Thyroid gland (tissue), 4 donors: ENCODE measurements around the gene KLHL1. TPM values are rescaled to one million over a fixed set of nuclear protein-coding genes. Genes with fewer than 3 reads are reported as not detected.

Experiments used
- DNase-seq, 2 donors: peaks; one replicate each; pipeline ENCODE4 v3.0.0-alpha.2; 2019
- H3K27ac ChIP-seq, 3 donors: fragments of 200-600 bp; sonication (generic); 1 replicate in 2 of 3; 2 replicates in 1 of 3; pipeline ENCODE4 v1.5.1; 2016 to 2019; ENCODE audit warnings: mild to moderate bottlenecking in 1 of 3, moderate library complexity in 1 of 3
- H3K27me3 ChIP-seq: fragments of 200-600 bp; sonication (generic); one replicate; pipeline ENCODE4 v1.5.1; 2019
- H3K36me3 ChIP-seq, 2 donors: fragments of 200-600 bp; sonication (generic); one replicate each; pipeline ENCODE4 v1.5.1; 2016 to 2019
- H3K4me1 ChIP-seq, 2 donors: fragments of 200-600 bp; sonication (generic); one replicate each; pipeline ENCODE4 v1.5.1; 2017 to 2019
- H3K4me3 ChIP-seq, 3 donors: fragments of 200-600 bp; sonication (generic); replicated peaks in 1 of 3; 1 replicate in 2 of 3; 2 replicates in 1 of 3; pipeline ENCODE4 v1.5.1; 2016; ENCODE audit warnings: mild to moderate bottlenecking in 1 of 3
- H3K9me3 ChIP-seq: fragments of 200-600 bp; sonication (generic); one replicate; pipeline ENCODE4 v1.5.1; 2017
- POLR2A ChIP-seq, 2 donors: fragments of 450-650 bp; IDR thresholded peaks; one replicate each; pipeline ENCODE4 v1.6.1; 2017; ENCODE audit warnings: antibody characterized with exemption in 2 of 2, mild to moderate bottlenecking in 2 of 2, moderate library complexity in 1 of 2
- WGBS, 2 donors: methylation state at CpG; one replicate each; pipeline ENCODE4 v1.1.5; 2017; 5-methylcytosine and 5-hydroxymethylcytosine counted together
- intact Hi-C: fragments of 100-400 bp; cut with DNase I; formaldehyde crosslinking; loops from one replicate; pipeline ENCODE4 v1.15.1; 2023
- total RNA-seq, 4 donors: library from RNA; depleted of rRNA; stranded (reverse); fragments of >200 nt; gene quantifications; one replicate each; pipeline ENCODE4 v1.2.3, GENCODE V29; 2016
- TF ChIP-seq, protein P1 (sequence below), 6 experiments: fragments of 200-600 bp in 3 of 6; fragments of 450-650 bp in 3 of 6; sonication (generic) in 3 of 6; IDR thresholded peaks; one replicate each; pipeline ENCODE4 v1.5.1; 2016 to 2019; ENCODE audit warnings: antibody characterized with exemption in 6 of 6, mild to moderate bottlenecking in 2 of 6, inconsistent platforms in 1 of 6, moderate library complexity in 1 of 6

Gene KLHL1
- total RNA-seq, 4 donors from 2014 or later = not detected

DNA sequence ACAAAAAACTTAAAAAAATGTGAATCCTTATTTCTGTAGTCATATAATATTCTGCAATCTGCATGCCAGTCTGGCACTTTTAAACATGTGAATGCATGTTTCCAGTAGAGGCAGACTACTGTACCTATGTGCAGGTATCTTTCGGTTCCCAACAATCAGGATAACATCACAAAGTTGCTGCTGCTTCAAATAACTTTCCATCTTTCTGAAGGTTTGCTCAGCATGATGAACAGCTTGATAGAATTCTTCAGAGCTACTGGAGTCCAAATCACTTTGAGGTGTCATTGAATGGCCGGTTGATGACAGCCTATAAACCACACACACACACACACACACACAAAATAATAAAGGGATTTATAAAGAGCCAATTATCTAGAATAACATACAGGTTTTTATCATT, 132.8 kb downstream of the KLHL1 start:
- intact Hi-C loops = no loop called here
- no peak for TF ChIP-seq POLR2A (IDR thresholded peaks at IDR 0.05)
- TF ChIP-seq, protein P1, sequence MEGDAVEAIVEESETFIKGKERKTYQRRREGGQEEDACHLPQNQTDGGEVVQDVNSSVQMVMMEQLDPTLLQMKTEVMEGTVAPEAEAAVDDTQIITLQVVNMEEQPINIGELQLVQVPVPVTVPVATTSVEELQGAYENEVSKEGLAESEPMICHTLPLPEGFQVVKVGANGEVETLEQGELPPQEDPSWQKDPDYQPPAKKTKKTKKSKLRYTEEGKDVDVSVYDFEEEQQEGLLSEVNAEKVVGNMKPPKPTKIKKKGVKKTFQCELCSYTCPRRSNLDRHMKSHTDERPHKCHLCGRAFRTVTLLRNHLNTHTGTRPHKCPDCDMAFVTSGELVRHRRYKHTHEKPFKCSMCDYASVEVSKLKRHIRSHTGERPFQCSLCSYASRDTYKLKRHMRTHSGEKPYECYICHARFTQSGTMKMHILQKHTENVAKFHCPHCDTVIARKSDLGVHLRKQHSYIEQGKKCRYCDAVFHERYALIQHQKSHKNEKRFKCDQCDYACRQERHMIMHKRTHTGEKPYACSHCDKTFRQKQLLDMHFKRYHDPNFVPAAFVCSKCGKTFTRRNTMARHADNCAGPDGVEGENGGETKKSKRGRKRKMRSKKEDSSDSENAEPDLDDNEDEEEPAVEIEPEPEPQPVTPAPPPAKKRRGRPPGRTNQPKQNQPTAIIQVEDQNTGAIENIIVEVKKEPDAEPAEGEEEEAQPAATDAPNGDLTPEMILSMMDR (IDR thresholded peaks at IDR 0.05) = no peak

DNA sequence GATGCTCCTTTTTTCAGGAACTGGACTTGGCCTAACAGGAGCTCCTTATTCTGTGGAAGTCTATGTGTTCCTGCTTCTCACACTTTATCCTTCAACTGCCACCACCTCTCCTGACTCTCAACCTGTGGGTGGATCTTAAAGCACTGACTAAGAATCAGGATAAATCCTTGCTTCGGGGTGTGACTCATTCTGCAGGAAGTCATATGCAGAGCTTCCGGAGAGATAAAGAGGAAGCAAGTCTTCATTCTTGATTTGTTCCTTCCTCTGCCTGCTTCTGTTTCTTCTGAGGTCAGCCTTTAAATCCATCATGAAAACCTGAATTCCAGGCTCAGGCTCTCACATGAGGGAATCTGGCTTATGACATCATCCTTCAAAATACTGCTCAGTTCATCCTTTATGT, 137.7 kb downstream of the KLHL1 start:
- Histone ChIP-seq H3K27ac (no peak overlapping the region), H3K4me3 (no peak overlapping the region), H3K36me3 (no peaks in the 10 kb centered on the region), H3K4me1 (no peaks in the 10 kb centered on the region), H3K27me3 (no peaks in the 10 kb centered on the region), H3K9me3 (no peaks in the 10 kb centered on the region)
- WGBS, 2 donors = 60 to 75% methylated on average over 2 of the region's 2 CpGs
- TF ChIP-seq POLR2A (IDR thresholded peaks at IDR 0.05) = no peak
- TF ChIP-seq, protein P1 (IDR thresholded peaks at IDR 0.05) = no peak
- intact Hi-C loops = no loop called here
- no peak for DNase-seq

More for the DNA sequence above, 132.8 kb downstream of the KLHL1 start:
- no peaks in the 10 kb centered on the region for H3K9me3 ChIP-seq
- no peaks in the 10 kb centered on the region for H3K36me3 ChIP-seq
- no peak overlapping the region for H3K4me3 ChIP-seq
- no peak overlapping the region for H3K27ac ChIP-seq
- no peaks in the 10 kb centered on the region for H3K4me1 ChIP-seq
- 89 to 94% methylated on average over 2 of the region's 2 CpGs for WGBS, 2 donors
- no peaks in the 10 kb centered on the region for H3K27me3 ChIP-seq
- no peak for DNase-seq

DNA sequence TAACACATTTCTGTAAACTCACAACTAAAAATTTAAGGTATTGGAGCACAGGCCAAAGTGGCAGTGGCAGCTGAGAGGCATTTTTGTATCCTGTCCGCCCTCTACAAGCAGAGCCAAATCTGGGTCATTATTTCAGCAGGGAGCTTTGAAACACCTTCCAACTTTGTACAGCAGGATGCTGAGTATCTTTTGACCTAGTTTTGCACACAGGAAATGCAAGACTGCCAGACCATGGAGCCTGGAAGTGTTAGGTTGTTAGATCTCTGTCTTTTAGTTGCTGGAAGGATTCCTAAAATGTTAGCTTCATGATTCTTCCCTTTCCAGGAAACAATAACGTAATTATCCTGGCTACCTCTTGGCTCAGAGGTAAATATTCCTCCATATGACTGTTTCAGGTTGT, 149.2 kb downstream of the KLHL1 start:
- TF ChIP-seq POLR2A (IDR thresholded peaks at IDR 0.05) = no peak
- WGBS, 2 donors = 21 to 23% methylated on average over 2 of the region's 2 CpGs
- Histone ChIP-seq H3K27me3 (no peaks in the 10 kb centered on the region), H3K27ac (no peak overlapping the region), H3K36me3 (no peaks in the 10 kb centered on the region), H3K4me1 (peaks cover 0 to 3% of the 10 kb centered on the region in 2 donors), H3K4me3 (no peak overlapping the region), H3K9me3 (no peaks in the 10 kb centered on the region)
- intact Hi-C loops = no loop called here
- DNase-seq = peak; percentile 25 to 30

DNA sequence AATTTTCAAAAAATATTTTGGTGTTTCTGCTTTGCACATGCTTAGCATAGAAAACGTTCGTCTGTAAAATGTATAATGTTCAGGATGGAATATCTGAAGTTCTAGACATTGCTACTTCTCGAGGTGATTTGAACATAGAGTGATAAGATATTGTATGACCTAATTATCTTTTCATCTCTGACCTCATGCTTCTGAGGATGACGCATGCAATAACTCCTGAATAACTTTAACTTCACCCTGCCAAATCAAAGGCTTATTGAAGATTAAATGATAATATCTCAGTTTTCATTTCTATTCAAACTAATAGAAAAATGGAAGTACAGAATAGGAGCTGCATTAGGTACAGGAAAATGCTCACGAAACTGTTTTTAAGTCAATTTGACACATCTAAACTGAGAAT, 151.4 kb downstream of the KLHL1 start:
- Histone ChIP-seq H3K27ac (no peak overlapping the region), H3K9me3 (no peaks in the 10 kb centered on the region), H3K36me3 (no peaks in the 10 kb centered on the region), H3K4me3 (no peak overlapping the region), H3K4me1 (peaks cover 0 to 3% of the 10 kb centered on the region in 2 donors), H3K27me3 (no peaks in the 10 kb centered on the region)
- no peak for DNase-seq
- intact Hi-C loops = no loop called here
- no peak for TF ChIP-seq POLR2A (IDR thresholded peaks at IDR 0.05)
- WGBS, 2 donors = 89 to 91% methylated on average over 5 of the region's 5 CpGs

DNA sequence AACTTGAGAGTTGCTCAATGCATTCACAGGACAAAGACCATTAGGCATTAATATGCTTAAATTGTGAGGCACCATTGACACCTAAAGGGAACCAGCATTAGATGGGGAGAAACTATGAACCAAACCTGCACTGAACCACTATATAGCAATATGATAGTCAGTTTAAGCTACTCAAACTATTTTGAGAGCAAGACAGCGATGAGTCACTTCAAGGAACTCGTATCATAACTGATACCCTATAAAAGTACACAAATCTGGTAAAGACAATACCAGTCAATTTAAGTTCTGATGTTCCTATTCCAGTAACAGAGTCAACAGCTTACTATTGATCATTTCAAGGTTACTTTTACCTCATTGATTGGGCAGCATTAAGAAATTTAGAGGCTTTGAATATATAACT, 151.9 kb downstream of the KLHL1 start:
- H3K27me3 ChIP-seq = no peaks in the 10 kb centered on the region
- no peak overlapping the region for H3K27ac ChIP-seq
- no peak for TF ChIP-seq POLR2A (IDR thresholded peaks at IDR 0.05)
- TF ChIP-seq, protein P1 (IDR thresholded peaks at IDR 0.05) = no peak
- H3K4me1 ChIP-seq = peaks cover 0 to 3% of the 10 kb centered on the region in 2 donors
- intact Hi-C loops = no loop called here
- no peaks in the 10 kb centered on the region for H3K9me3 ChIP-seq
- H3K4me3 ChIP-seq = no peak overlapping the region
- H3K36me3 ChIP-seq = no peaks in the 10 kb centered on the region
- no peak for DNase-seq
- WGBS, 2 donors = 93 to 96% methylated on average over 2 of the region's 2 CpGs

DNA sequence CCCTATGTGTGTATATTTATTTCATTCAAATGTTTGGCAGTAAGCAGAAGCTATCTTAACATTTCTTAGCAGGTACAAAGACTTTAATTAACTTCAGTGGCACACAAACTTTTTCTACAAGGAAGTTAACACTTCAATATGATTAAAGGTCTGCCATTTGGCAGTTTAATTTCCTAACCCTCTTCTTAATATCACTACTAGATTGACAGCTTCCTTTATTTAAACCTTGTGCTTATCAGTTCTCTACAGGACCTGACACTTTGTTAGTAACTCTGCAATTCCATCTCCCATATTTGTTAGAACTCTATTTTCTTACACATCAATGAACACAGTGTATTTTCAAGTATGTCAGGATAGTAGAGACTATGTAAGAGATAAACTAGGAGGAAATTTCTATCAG, 153.0 kb downstream of the KLHL1 start:
- no peak for DNase-seq
- Histone ChIP-seq H3K9me3 (no peaks in the 10 kb centered on the region), H3K4me3 (no peak overlapping the region), H3K27me3 (no peaks in the 10 kb centered on the region), H3K27ac (no peak overlapping the region), H3K36me3 (no peaks in the 10 kb centered on the region), H3K4me1 (peaks cover 0 to 3% of the 10 kb centered on the region in 2 donors)
- TF ChIP-seq, protein P1 (IDR thresholded peaks at IDR 0.05) = no peak
- TF ChIP-seq POLR2A (IDR thresholded peaks at IDR 0.05) = no peak
- intact Hi-C loops = no loop called here
